ENCODE data around the gene PLCL2. TPM values are rescaled to one million over a fixed set of nuclear protein-coding genes. Genes with fewer than 3 reads are reported as not detected.

PLCL2 gene
- total and polyA plus RNA-seq, 2 experiments from 2014 or later = 1.6 to 9.7 TPM

- TF ChIP-seq JUNB (IDR thresholded peaks at IDR 0.05; ENCODE audit: unreplicated experiment) = no peak
- TF ChIP-seq POLR2AphosphoS5 (IDR thresholded peaks at IDR 0.05; ENCODE audit: low read depth) = no peak
- TF ChIP-seq EZH2 (IDR thresholded peaks at IDR 0.05; ENCODE audit: low read depth, unreplicated experiment) = no peak
- TF ChIP-seq NANOG (IDR thresholded peaks at IDR 0.05; ENCODE audit: borderline replicate concordance) = no peak
These were observed 140.9 kb downstream of the PLCL2 start (continued) for GRCh38 chr3:17025594-17026139.

GRCh38 chr3:17027318-17027717, 142.6 kb downstream of the PLCL2 start:
- ATAC-seq = no peak
- DNase-seq (ENCODE audit: low spot score) = no peak
- no peaks in the 10 kb centered on the region for H3K4me1 ChIP-seq (ENCODE audit: insufficient read depth)
- TF ChIP-seq ZNF331 (CRISPR knock-in tag; IDR thresholded peaks at IDR 0.05; ENCODE audit: low read depth) (no peak), ZNF114 (CRISPR knock-in tag; IDR thresholded peaks at IDR 0.05) (no peak), CREB1 (CRISPR knock-in tag; IDR thresholded peaks at IDR 0.05; ENCODE audit: low read depth) (no peak), EZH2phosphoT487 (IDR thresholded peaks at IDR 0.05; ENCODE audit: unreplicated experiment) (no peak), ETS1 (IDR thresholded peaks at IDR 0.05) (no peak), ZNF462 (CRISPR knock-in tag; IDR thresholded peaks at IDR 0.05) (no peak), NANOG (IDR thresholded peaks at IDR 0.05; ENCODE audit: borderline replicate concordance) (no peak), POLR2AphosphoS5 (IDR thresholded peaks at IDR 0.05; ENCODE audit: low read depth) (no peak), STAT1 (IDR thresholded peaks at IDR 0.05; ENCODE audit: unreplicated experiment) (no peak), EZH2 (IDR thresholded peaks at IDR 0.05; ENCODE audit: low read depth, unreplicated experiment) (no peak), JUNB (IDR thresholded peaks at IDR 0.05; ENCODE audit: unreplicated experiment) (no peak)
- TF ChIP-seq, protein P1, sequence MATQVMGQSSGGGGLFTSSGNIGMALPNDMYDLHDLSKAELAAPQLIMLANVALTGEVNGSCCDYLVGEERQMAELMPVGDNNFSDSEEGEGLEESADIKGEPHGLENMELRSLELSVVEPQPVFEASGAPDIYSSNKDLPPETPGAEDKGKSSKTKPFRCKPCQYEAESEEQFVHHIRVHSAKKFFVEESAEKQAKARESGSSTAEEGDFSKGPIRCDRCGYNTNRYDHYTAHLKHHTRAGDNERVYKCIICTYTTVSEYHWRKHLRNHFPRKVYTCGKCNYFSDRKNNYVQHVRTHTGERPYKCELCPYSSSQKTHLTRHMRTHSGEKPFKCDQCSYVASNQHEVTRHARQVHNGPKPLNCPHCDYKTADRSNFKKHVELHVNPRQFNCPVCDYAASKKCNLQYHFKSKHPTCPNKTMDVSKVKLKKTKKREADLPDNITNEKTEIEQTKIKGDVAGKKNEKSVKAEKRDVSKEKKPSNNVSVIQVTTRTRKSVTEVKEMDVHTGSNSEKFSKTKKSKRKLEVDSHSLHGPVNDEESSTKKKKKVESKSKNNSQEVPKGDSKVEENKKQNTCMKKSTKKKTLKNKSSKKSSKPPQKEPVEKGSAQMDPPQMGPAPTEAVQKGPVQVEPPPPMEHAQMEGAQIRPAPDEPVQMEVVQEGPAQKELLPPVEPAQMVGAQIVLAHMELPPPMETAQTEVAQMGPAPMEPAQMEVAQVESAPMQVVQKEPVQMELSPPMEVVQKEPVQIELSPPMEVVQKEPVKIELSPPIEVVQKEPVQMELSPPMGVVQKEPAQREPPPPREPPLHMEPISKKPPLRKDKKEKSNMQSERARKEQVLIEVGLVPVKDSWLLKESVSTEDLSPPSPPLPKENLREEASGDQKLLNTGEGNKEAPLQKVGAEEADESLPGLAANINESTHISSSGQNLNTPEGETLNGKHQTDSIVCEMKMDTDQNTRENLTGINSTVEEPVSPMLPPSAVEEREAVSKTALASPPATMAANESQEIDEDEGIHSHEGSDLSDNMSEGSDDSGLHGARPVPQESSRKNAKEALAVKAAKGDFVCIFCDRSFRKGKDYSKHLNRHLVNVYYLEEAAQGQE (IDR thresholded peaks at IDR 0.05; ENCODE audit: unreplicated experiment) = no peak
- TF ChIP-seq, protein P2, sequence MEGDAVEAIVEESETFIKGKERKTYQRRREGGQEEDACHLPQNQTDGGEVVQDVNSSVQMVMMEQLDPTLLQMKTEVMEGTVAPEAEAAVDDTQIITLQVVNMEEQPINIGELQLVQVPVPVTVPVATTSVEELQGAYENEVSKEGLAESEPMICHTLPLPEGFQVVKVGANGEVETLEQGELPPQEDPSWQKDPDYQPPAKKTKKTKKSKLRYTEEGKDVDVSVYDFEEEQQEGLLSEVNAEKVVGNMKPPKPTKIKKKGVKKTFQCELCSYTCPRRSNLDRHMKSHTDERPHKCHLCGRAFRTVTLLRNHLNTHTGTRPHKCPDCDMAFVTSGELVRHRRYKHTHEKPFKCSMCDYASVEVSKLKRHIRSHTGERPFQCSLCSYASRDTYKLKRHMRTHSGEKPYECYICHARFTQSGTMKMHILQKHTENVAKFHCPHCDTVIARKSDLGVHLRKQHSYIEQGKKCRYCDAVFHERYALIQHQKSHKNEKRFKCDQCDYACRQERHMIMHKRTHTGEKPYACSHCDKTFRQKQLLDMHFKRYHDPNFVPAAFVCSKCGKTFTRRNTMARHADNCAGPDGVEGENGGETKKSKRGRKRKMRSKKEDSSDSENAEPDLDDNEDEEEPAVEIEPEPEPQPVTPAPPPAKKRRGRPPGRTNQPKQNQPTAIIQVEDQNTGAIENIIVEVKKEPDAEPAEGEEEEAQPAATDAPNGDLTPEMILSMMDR (conservative IDR thresholded peaks at IDR 0.05; ENCODE audit: low read depth in 2 of 2) = no peak
- no peaks in the 10 kb centered on the region for H3K36me3 Mint-ChIP-seq (ENCODE audit: low read depth)
- H3K79me2 ChIP-seq (replicated peaks; ENCODE audit: insufficient read depth) = no peaks in the 10 kb centered on the region
- no peak overlapping the region for H2AFZ ChIP-seq
- H3K27ac Mint-ChIP-seq = no peak overlapping the region
- no peak overlapping the region for H3K4me3 ChIP-seq
- no peaks in the 10 kb centered on the region for H3K27me3 ChIP-seq (ENCODE audit: insufficient read depth)
- H3K9me2 ChIP-seq (ENCODE audit: insufficient read depth) = no peaks in the 10 kb centered on the region
- no peaks in the 10 kb centered on the region for H4K20me1 ChIP-seq (replicated peaks; ENCODE audit: insufficient read depth)
- H3K4me2 ChIP-seq = peak overlapping the region; percentile 28; the same call in 1 of the 2 replicates
- no peaks in the 10 kb centered on the region for H3K36me3 ChIP-seq (ENCODE audit: insufficient read depth)
- peaks cover 2% of the 10 kb centered on the region for H3K27me3 Mint-ChIP-seq (ENCODE audit: insufficient read depth, low read depth, poor library complexity)
- no peak overlapping the region for H3K4me3 Mint-ChIP-seq
- H3K9me3 Mint-ChIP-seq = no peaks in the 10 kb centered on the region
- no peak overlapping the region for H3K27ac ChIP-seq (ENCODE audit: low read depth)
- no peaks in the 10 kb centered on the region for H3F3A ChIP-seq (replicated peaks; ENCODE audit: low read depth)
- peaks cover 13% of the 10 kb centered on the region for H3K4me1 Mint-ChIP-seq

All from GM23338 (cell line).